Colonic mucosa (tissue), 4 donors: ENCODE data around the gene SEC62. TPM values are rescaled to one million over a fixed set of nuclear protein-coding genes. Genes with fewer than 3 reads are reported as not detected.

ENCODE experiments used
- DNase-seq: peaks from one replicate; pipeline ENCODE4 v3.0.0-alpha.2; 2020
- H3K27ac ChIP-seq: fragments of 200-600 bp; one replicate; pipeline ENCODE4 v1.8.0; 2021
- H3K27me3 ChIP-seq: fragments of 200-600 bp; one replicate; pipeline ENCODE4 v1.8.0; 2021
- H3K36me3 ChIP-seq: fragments of 200-600 bp; one replicate; pipeline ENCODE4 v1.8.0; 2021
- H3K4me1 ChIP-seq: fragments of 200-600 bp; one replicate; pipeline ENCODE4 v1.8.0; 2021; ENCODE audit warnings: mild to moderate bottlenecking
- H3K4me3 ChIP-seq: fragments of 200-600 bp; one replicate; pipeline ENCODE4 v1.8.0; 2021
- H3K9ac ChIP-seq, 2 donors: one replicate each; pipeline ENCODE4 v1.7.0; 2013; ENCODE audit warnings: control low read depth in 2 of 2, low read depth in 2 of 2, low read length in 2 of 2
- H3K9me3 ChIP-seq: fragments of 200-600 bp; one replicate; pipeline ENCODE4 v1.8.0; 2021
- intact Hi-C: fragments of 100-400 bp; cut with DNase I; formaldehyde crosslinking; loops from one replicate; pipeline ENCODE4 v1.14.1; 2022
- total RNA-seq, 2 donors: library from RNA; stranded (reverse); fragmentation: NEBNext Ultra II Directional in 1 of 2; extraction: Animal tissue kit (Norgen Biotek cat#: 25700) in 1 of 2; gene quantifications; one replicate each; pipeline ENCODE4 v1.2.1, GENCODE V29; 2021
- TF ChIP-seq, protein P1 (sequence below): fragments of 200-600 bp; IDR thresholded peaks from one replicate; pipeline ENCODE4 v1.8.0; 2022; ENCODE audit warnings: antibody characterized with exemption, mild to moderate bottlenecking
- donor health status: healthy.
- donor health status: DM: no; HTN: no; CAD: no.
- donor health status: DM: no; HTN: no; CAD: no.

Gene SEC62
- total RNA-seq, 2 donors from 2014 or later, result 70.0 to 98.3 TPM

DNA sequence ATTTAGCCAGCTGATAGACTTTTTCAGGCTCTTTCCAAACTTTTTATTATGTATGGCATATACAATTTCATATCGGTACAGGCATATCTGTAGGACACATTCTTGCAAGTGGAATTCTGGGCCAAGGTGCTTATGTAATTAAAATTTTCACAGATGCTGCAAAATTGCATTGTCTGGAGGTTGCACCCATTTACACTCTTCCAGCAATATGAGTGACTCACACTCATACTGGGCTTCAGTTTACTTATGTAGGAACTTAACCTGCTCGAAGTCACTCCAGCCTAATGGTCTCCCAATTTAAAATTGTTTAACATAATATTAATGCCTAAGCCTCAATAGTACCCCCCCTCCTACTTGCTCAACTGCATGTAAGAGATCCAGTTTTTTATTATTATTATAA, 11.2 kb upstream of the SEC62 start:
- no peak overlapping the region for H3K9ac ChIP-seq
- H3K27me3 ChIP-seq, result no peaks in the 10 kb centered on the region
- no peaks in the 10 kb centered on the region for H3K36me3 ChIP-seq
- no peak overlapping the region for H3K27ac ChIP-seq
- DNase-seq, result no peak
- TF ChIP-seq, protein P1, sequence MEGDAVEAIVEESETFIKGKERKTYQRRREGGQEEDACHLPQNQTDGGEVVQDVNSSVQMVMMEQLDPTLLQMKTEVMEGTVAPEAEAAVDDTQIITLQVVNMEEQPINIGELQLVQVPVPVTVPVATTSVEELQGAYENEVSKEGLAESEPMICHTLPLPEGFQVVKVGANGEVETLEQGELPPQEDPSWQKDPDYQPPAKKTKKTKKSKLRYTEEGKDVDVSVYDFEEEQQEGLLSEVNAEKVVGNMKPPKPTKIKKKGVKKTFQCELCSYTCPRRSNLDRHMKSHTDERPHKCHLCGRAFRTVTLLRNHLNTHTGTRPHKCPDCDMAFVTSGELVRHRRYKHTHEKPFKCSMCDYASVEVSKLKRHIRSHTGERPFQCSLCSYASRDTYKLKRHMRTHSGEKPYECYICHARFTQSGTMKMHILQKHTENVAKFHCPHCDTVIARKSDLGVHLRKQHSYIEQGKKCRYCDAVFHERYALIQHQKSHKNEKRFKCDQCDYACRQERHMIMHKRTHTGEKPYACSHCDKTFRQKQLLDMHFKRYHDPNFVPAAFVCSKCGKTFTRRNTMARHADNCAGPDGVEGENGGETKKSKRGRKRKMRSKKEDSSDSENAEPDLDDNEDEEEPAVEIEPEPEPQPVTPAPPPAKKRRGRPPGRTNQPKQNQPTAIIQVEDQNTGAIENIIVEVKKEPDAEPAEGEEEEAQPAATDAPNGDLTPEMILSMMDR, result no peak
- no peaks in the 10 kb centered on the region for H3K9me3 ChIP-seq
- intact Hi-C loops, result no loop called here
- H3K4me3 ChIP-seq, result no peak overlapping the region
- H3K4me1 ChIP-seq, result no peaks in the 10 kb centered on the region

DNA sequence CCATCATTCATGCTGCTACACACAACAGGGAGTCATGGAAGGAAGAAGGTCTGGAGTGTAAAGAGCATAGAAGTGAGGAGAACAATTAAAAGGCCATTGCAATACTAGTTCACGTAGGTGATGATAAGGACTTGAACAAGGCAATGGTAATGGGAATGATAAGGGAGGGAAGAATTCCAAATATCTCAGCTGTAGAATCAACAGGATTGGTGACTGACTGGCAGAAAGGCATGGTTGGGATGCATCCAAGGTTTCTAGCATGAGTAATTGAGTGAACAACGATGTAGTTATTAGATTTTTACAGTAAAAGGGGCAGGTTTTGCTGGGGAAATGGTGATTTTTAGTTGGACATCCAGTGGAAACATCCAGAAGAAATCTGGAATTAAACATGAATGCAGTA, 2.4 kb upstream of the SEC62 start:
- no peak overlapping the region for H3K4me3 ChIP-seq
- no peak overlapping the region for H3K27ac ChIP-seq
- H3K9ac ChIP-seq, result no peak overlapping the region
- DNase-seq, result no peak
- no peaks in the 10 kb centered on the region for H3K36me3 ChIP-seq
- TF ChIP-seq, protein P1, result no peak
- H3K9me3 ChIP-seq, result no peaks in the 10 kb centered on the region
- H3K4me1 ChIP-seq, result no peaks in the 10 kb centered on the region
- H3K27me3 ChIP-seq, result no peaks in the 10 kb centered on the region
- intact Hi-C loops, result loop anchor here (5.0 kb wide), 1 partner anchor 102 kb away; no protein-coding TSS in a partner anchor

- Histone ChIP-seq H3K4me3 (peak overlapping the region; percentile 79), H3K27ac (peak overlapping the region; percentile 91), H3K27me3 (no peaks in the 10 kb centered on the region), H3K9ac (peak overlapping the region; percentile 81 to 98), H3K4me1 (peaks cover 4% of the 10 kb centered on the region), H3K36me3 (no peaks in the 10 kb centered on the region), H3K9me3 (no peaks in the 10 kb centered on the region)
- peak; percentile 22 for DNase-seq
- intact Hi-C loops, result no loop called here
- TF ChIP-seq, protein P1, result no peak
These were observed 812 bp upstream of the SEC62 start for GRCh38 chr3:169965562-169966427.

GRCh38 chr3:169966951-169967915, 626 bp downstream of the SEC62 start:
- H3K9ac ChIP-seq, result peak overlapping the region; percentile 81 to 98
- H3K4me1 ChIP-seq, result peaks cover 4% of the 10 kb centered on the region
- intact Hi-C loops, result no loop called here
- H3K36me3 ChIP-seq, result no peaks in the 10 kb centered on the region
- peak overlapping the region; percentile 91 for H3K27ac ChIP-seq
- TF ChIP-seq, protein P1, result no peak
- no peaks in the 10 kb centered on the region for H3K9me3 ChIP-seq
- H3K4me3 ChIP-seq, result peak overlapping the region; percentile 79
- no peaks in the 10 kb centered on the region for H3K27me3 ChIP-seq
- peak; percentile 52 for DNase-seq

- Histone ChIP-seq H3K36me3 (no peaks in the 10 kb centered on the region), H3K9me3 (no peaks in the 10 kb centered on the region), H3K9ac (no peak overlapping the region), H3K4me1 (peaks cover 4% of the 10 kb centered on the region), H3K4me3 (no peak overlapping the region), H3K27me3 (no peaks in the 10 kb centered on the region), H3K27ac (no peak overlapping the region)
- no peak for DNase-seq
- TF ChIP-seq, protein P1, result no peak
- intact Hi-C loops, result no loop called here
These were observed 1.7 kb downstream of the SEC62 start for GRCh38 chr3:169968224-169968885.
